Testis (tissue), 3 donors: ENCODE measurements around the gene GNGT1. TPM values are rescaled to one million over a fixed set of nuclear protein-coding genes. Genes with fewer than 3 reads are reported as not detected.

Experiments used
- DNase-seq: peaks from one replicate; pipeline ENCODE4 v3.0.0-alpha.2; 2019
- H3K27ac ChIP-seq, 2 donors: fragments of 200-600 bp; sonication (generic); one replicate each; pipeline ENCODE4 v1.5.1; 2019
- H3K27me3 ChIP-seq: fragments of 200-600 bp; sonication (generic); one replicate; pipeline ENCODE4 v1.5.1; 2019
- H3K36me3 ChIP-seq: fragments of 200-600 bp; sonication (generic); one replicate; pipeline ENCODE4 v1.5.1; 2017; ENCODE audit warnings: low read depth; ENCODE audit errors: missing control alignments
- H3K4me1 ChIP-seq: fragments of 200-600 bp; sonication (generic); one replicate; pipeline ENCODE4 v1.5.1; 2019
- H3K4me3 ChIP-seq, 2 donors: fragments of 200-600 bp; sonication (generic); one replicate each; pipeline ENCODE4 v1.5.1; 2017 to 2019
- H3K9me3 ChIP-seq: fragments of 200-600 bp; sonication (generic); one replicate; pipeline ENCODE4 v1.5.1; 2017
- POLR2A ChIP-seq: fragments of 450-650 bp; IDR thresholded peaks from one replicate; pipeline ENCODE4 v1.6.1; 2017; ENCODE audit warnings: antibody characterized with exemption, mild to moderate bottlenecking, moderate library complexity
- WGBS, 2 donors: methylation state at CpG; one replicate each; pipeline ENCODE4 v1.1.5; 2018; 5-methylcytosine and 5-hydroxymethylcytosine counted together
- intact Hi-C: fragments of 100-400 bp; cut with DNase I; formaldehyde crosslinking; loops from one replicate; pipeline ENCODE4 v1.15.1; 2023; ENCODE audit warnings: low total_unique reads
- polyA plus RNA-seq: library from polyadenylated mRNA; stranded (reverse); fragments of 350-450 nt; fragmentation: Illumina TruSeq; extraction: RNeasy Lipid Tissue Mini Kit (QIAGEN cat#74804); gene quantifications from one replicate; pipeline ENCODE4 v1.2.3, GENCODE V29; 2014; ENCODE audit warnings: low read depth, low replicate concordance; ENCODE audit not compliant: insufficient read depth
- total RNA-seq, 2 donors: library from RNA; depleted of rRNA; stranded (reverse); fragments of >200 nt; gene quantifications; one replicate each; pipeline ENCODE4 v1.2.3, GENCODE V29; 2016
- TF ChIP-seq, protein P1 (sequence below), 3 experiments: fragments of 450-650 bp in 2 of 3; fragments of 200-600 bp in 1 of 3; sonication (generic) in 1 of 3; IDR thresholded peaks; one replicate each; pipeline ENCODE4 v1.5.1; 2016 to 2019; ENCODE audit warnings: antibody characterized with exemption in 3 of 3, mild to moderate bottlenecking in 2 of 3, moderate library complexity in 1 of 3

The GNGT1 gene
- total and polyA plus RNA-seq, 3 donors from 2014 or later = not detected

DNA sequence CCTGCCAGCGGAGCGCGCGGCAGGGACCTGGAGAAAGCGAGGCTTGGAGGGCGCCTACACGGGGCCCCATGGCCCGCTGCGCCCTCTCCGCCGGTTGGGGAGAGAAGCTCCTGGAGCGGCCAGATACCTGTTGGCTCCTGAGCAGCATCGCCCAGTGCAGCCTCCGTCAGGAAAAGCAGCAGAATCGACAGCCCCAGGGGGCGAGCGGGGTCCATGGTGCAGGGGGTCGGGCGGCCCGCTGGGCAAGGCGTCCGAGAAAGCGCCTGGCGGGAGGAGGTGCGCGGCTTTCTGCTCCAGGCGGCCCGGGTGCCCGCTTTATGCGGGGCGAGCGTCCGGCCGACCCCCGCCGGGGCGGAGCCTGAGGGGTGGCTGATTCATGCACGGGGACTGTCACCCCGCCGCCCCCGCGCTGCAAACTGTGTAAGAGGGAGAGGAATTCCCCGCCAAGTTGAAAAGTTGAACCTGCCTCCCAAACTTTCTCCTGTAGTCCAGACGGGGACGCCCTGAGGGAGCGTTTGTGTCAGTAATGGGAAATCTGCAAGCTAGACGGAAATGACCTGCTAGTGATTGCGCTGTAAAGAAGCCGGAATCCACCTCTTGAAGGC lies 15.8 kb upstream of the GNGT1 start, which contains the start of gene TFPI2:
Gene TFPI2, minus strand, starts transcription at position 290 of the 605 bp plus-strand sequence. Its CDS starts 75 bp downstream, at position 215.
- H3K27me3 ChIP-seq = no peaks in the 10 kb centered on the region
- H3K4me1 ChIP-seq = peaks cover 5% of the 10 kb centered on the region
- no peak within 1 kb of the TSS for H3K27ac ChIP-seq
- H3K4me3 ChIP-seq = peak within 1 kb of the TSS; percentile 40 to 62
- WGBS, 2 donors = 1 to 2% methylated on average over 9 to 49 of the region's 49 CpGs
- peak; percentile 18 for DNase-seq
- no peaks in the 10 kb centered on the region for H3K36me3 ChIP-seq
- no peak for TF ChIP-seq POLR2A
- TF ChIP-seq, protein P1, sequence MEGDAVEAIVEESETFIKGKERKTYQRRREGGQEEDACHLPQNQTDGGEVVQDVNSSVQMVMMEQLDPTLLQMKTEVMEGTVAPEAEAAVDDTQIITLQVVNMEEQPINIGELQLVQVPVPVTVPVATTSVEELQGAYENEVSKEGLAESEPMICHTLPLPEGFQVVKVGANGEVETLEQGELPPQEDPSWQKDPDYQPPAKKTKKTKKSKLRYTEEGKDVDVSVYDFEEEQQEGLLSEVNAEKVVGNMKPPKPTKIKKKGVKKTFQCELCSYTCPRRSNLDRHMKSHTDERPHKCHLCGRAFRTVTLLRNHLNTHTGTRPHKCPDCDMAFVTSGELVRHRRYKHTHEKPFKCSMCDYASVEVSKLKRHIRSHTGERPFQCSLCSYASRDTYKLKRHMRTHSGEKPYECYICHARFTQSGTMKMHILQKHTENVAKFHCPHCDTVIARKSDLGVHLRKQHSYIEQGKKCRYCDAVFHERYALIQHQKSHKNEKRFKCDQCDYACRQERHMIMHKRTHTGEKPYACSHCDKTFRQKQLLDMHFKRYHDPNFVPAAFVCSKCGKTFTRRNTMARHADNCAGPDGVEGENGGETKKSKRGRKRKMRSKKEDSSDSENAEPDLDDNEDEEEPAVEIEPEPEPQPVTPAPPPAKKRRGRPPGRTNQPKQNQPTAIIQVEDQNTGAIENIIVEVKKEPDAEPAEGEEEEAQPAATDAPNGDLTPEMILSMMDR (IDR thresholded peaks at IDR 0.05) = no peak
- intact Hi-C loops = no loop called here
- H3K9me3 ChIP-seq = no peaks in the 10 kb centered on the region

DNA sequence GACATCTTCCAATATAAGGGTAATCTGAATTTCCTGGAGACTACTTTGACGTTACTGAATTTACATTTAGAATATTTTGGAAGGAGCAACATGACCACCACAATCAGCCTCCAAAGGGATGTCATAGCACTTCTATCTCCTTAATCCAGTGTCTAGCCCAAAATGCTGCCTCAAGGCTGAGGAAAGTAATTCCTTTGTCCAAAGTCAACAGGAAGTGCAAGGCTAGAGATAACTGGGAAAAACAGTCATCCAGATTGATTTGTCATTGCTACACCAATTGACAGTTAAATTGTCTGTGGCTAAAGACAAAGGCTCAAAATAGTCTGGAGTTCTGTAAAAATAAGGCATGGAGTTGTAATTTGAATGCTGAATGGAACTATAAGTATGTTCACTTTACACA lies 11.9 kb upstream of the GNGT1 start:
- Histone ChIP-seq H3K27me3 (no peaks in the 10 kb centered on the region), H3K9me3 (no peaks in the 10 kb centered on the region), H3K4me1 (peaks cover 5% of the 10 kb centered on the region), H3K36me3 (no peaks in the 10 kb centered on the region), H3K27ac (no peak overlapping the region), H3K4me3 (no peak overlapping the region)
- TF ChIP-seq POLR2A = no peak
- TF ChIP-seq, protein P1 (IDR thresholded peaks at IDR 0.05) = no peak
- DNase-seq = no peak
- intact Hi-C loops = no loop called here
- WGBS, 2 donors = 50 to 67% methylated on average over 1 of the region's 1 CpG

DNA sequence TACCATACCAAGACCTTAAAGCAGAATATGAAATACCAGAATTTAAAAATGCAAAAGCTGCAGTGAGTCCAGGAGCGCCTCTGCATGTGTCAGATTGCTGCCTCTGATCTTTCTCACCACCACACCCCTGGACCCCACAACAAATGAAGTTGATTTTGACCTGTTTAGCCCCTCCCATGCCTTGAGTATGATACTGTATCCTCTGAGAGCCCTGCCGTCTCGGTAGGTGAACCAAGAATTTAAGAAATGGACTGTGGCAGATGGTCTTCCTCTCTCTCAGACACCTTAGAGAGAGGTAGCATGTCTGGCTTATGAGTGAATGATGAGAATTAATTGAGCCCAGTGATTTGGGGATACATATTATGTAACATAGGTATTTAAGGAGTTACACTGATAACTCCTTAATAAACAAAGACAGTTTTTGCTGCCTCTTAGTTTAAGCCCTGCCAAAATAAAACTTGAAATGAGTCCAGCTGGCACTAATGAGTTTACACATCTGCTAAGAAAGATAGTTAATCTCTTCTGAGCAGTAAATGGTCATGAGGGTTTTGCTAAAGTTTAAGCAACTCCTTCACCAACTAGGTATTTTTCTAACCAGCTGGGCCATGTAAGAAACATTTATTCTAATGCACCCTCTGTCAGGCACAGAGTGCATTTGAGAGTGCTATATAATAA lies 11.3 kb upstream of the GNGT1 start:
- no peak overlapping the region for H3K27ac ChIP-seq
- H3K9me3 ChIP-seq = no peaks in the 10 kb centered on the region
- no peak for DNase-seq
- no peak overlapping the region for H3K4me3 ChIP-seq
- 54 to 62% methylated on average over 3 of the region's 3 CpGs for WGBS, 2 donors
- intact Hi-C loops = no loop called here
- H3K36me3 ChIP-seq = no peaks in the 10 kb centered on the region
- H3K27me3 ChIP-seq = no peaks in the 10 kb centered on the region
- no peak for TF ChIP-seq POLR2A
- TF ChIP-seq, protein P1 (IDR thresholded peaks at IDR 0.05) = no peak
- H3K4me1 ChIP-seq = peaks cover 5% of the 10 kb centered on the region

DNA sequence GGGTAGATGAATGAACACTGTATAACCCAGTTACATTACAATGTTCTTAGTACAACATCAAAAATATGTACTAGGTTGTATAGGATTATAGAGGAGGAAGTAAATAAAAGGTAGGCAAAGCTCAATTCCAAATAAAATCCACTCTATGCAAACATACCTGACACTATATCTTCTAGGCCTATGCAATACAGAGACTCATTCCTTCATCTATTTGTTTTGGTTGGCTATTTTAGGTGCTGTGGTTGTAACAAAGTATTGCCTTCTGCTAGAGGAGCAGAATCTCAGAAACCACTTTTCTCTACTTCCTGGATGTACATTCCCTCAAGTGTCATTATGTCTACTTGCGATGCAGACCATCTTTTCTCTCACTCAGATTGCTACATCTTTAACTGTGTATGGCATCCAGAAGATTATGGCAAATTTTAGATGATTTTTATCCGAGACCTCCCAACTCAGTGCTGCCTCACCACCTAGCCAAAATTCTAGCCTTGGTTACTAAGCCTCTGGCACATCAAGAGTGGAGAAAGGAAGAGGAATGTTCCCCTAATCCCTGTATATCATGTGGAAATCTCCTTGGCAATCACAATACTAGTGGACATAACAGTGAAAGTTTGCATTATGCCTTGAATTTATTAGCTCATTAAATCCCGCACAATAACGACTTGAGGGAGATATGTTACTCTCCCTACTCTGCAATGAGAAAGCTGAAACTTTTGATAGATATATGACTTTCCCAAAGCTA lies 10.3 kb upstream of the GNGT1 start:
- no peak overlapping the region for H3K4me3 ChIP-seq
- no peak overlapping the region for H3K27ac ChIP-seq
- H3K4me1 ChIP-seq = no peaks in the 10 kb centered on the region
- no peaks in the 10 kb centered on the region for H3K36me3 ChIP-seq
- no peaks in the 10 kb centered on the region for H3K27me3 ChIP-seq
- DNase-seq = no peak
- H3K9me3 ChIP-seq = no peaks in the 10 kb centered on the region
- no peak for TF ChIP-seq POLR2A
- TF ChIP-seq, protein P1 (IDR thresholded peaks at IDR 0.05) = no peak
- WGBS, 2 donors = 71 to 74% methylated on average over 4 of the region's 4 CpGs
- intact Hi-C loops = no loop called here
